ENCODE measurements around the gene MEPCE. TPM values are rescaled to one million over a fixed set of nuclear protein-coding genes. Genes with fewer than 3 reads are reported as not detected.

Gene MEPCE
- total and polyA plus RNA-seq, 2 donors (not counting 1 experiment from before 2014, with no cell fraction given) = 11.4 to 26.6 TPM

GRCh38 chr7:100413889-100414288, 15.7 kb upstream of the MEPCE start:
- no peaks in the 10 kb centered on the region for H3K79me2 ChIP-seq (ENCODE audit: control insufficient read depth, insufficient read depth, low read length)
- H3K4me2 ChIP-seq (ENCODE audit: extremely low read depth, insufficient read depth, low read length) = no peak overlapping the region
- H4K20me1 ChIP-seq (ENCODE audit: control insufficient read depth, extremely low read depth, insufficient read depth, low read length) = peaks cover 2% of the 10 kb centered on the region
- H3K9ac ChIP-seq (ENCODE audit: insufficient read depth, low read length) = no peak overlapping the region
- no peak overlapping the region for H3K27ac ChIP-seq (ENCODE audit: insufficient read depth, low read length)
- TF ChIP-seq EZH2 (IDR thresholded peaks at IDR 0.05; ENCODE audit: low read length, missing control alignments) = no peak
- TF ChIP-seq CTCF (conservative IDR thresholded peaks at IDR 0.05 in 1 of 2, IDR thresholded peaks at IDR 0.05 in 1 of 2; ENCODE audit: low read depth in 1 of 2, low read length in 2 of 2) = no peak
- no peak overlapping the region for H3K4me3 ChIP-seq (replicated peaks in 1 of 4; ENCODE audit: control extremely low read depth in 1 of 4, insufficient read depth in 1 of 4, low read depth in 3 of 4, low read length in 4 of 4)
- DNase-seq (ENCODE audit: low read depth in 2 of 2) = no peak
- H3K4me1 ChIP-seq (ENCODE audit: control insufficient read depth, extremely low read depth, insufficient read depth, low read length) = no peaks in the 10 kb centered on the region
- no peaks in the 10 kb centered on the region for H3K36me3 ChIP-seq (ENCODE audit: control insufficient read depth, insufficient read depth, low read length)
- peaks cover 15% of the 10 kb centered on the region for H3K27me3 ChIP-seq (ENCODE audit: control insufficient read depth, insufficient read depth, low read length)
- H3K9me3 ChIP-seq (ENCODE audit: control insufficient read depth, insufficient read depth, low read depth, low read length) = no peaks in the 10 kb centered on the region
- no peak overlapping the region for H2AFZ ChIP-seq (ENCODE audit: low read length)

GRCh38 chr7:100415448-100415847, 14.2 kb upstream of the MEPCE start:
- TF ChIP-seq CTCF (conservative IDR thresholded peaks at IDR 0.05 in 1 of 2, IDR thresholded peaks at IDR 0.05 in 1 of 2; ENCODE audit: low read depth in 1 of 2, low read length in 2 of 2) = no peak
- DNase-seq (ENCODE audit: low read depth in 2 of 2) = no peak
- Histone ChIP-seq H3K4me3 (replicated peaks in 1 of 4; ENCODE audit: control extremely low read depth in 1 of 4, insufficient read depth in 1 of 4, low read depth in 3 of 4, low read length in 4 of 4) (no peak overlapping the region), H4K20me1 (ENCODE audit: control insufficient read depth, extremely low read depth, insufficient read depth, low read length) (peaks cover 2% of the 10 kb centered on the region), H3K4me1 (ENCODE audit: control insufficient read depth, extremely low read depth, insufficient read depth, low read length) (no peaks in the 10 kb centered on the region), H3K27ac (ENCODE audit: insufficient read depth, low read length) (no peak overlapping the region), H3K9me3 (ENCODE audit: control insufficient read depth, insufficient read depth, low read depth, low read length) (no peaks in the 10 kb centered on the region), H2AFZ (ENCODE audit: low read length) (no peak overlapping the region), H3K79me2 (ENCODE audit: control insufficient read depth, insufficient read depth, low read length) (no peaks in the 10 kb centered on the region), H3K9ac (ENCODE audit: insufficient read depth, low read length) (no peak overlapping the region), H3K4me2 (ENCODE audit: extremely low read depth, insufficient read depth, low read length) (no peak overlapping the region), H3K36me3 (ENCODE audit: control insufficient read depth, insufficient read depth, low read length) (no peaks in the 10 kb centered on the region), H3K27me3 (ENCODE audit: control insufficient read depth, insufficient read depth, low read length) (peaks cover 8% of the 10 kb centered on the region)

GRCh38 chr7:100418930-100419659, 10.5 kb upstream of the MEPCE start:
- no peaks in the 10 kb centered on the region for H3K36me3 ChIP-seq (ENCODE audit: control insufficient read depth, insufficient read depth, low read length)
- H3K79me2 ChIP-seq (ENCODE audit: control insufficient read depth, insufficient read depth, low read length) = no peaks in the 10 kb centered on the region
- H3K4me3 ChIP-seq (replicated peaks in 1 of 4; ENCODE audit: control extremely low read depth in 1 of 4, insufficient read depth in 1 of 4, low read depth in 3 of 4, low read length in 4 of 4) = no peak overlapping the region
- H3K9me3 ChIP-seq (ENCODE audit: control insufficient read depth, insufficient read depth, low read depth, low read length) = no peaks in the 10 kb centered on the region
- TF ChIP-seq CTCF (conservative IDR thresholded peaks at IDR 0.05 in 1 of 2, IDR thresholded peaks at IDR 0.05 in 1 of 2; ENCODE audit: low read depth in 1 of 2, low read length in 2 of 2) = peak in 1 of 2 donors; percentile 2
- no peak for TF ChIP-seq EZH2 (IDR thresholded peaks at IDR 0.05; ENCODE audit: low read length, missing control alignments)
- no peak overlapping the region for H3K4me2 ChIP-seq (ENCODE audit: extremely low read depth, insufficient read depth, low read length)
- H3K27ac ChIP-seq (ENCODE audit: insufficient read depth, low read length) = no peak overlapping the region
- H2AFZ ChIP-seq (ENCODE audit: low read length) = no peak overlapping the region
- peak in 1 of 2 donors; percentile 12 for DNase-seq (ENCODE audit: low read depth in 2 of 2)
- H3K27me3 ChIP-seq (ENCODE audit: control insufficient read depth, insufficient read depth, low read length) = no peaks in the 10 kb centered on the region
- no peak overlapping the region for H3K9ac ChIP-seq (ENCODE audit: insufficient read depth, low read length)
- peaks cover 2% of the 10 kb centered on the region for H4K20me1 ChIP-seq (ENCODE audit: control insufficient read depth, extremely low read depth, insufficient read depth, low read length)
- H3K4me1 ChIP-seq (ENCODE audit: control insufficient read depth, extremely low read depth, insufficient read depth, low read length) = no peaks in the 10 kb centered on the region

All from fibroblast of lung (primary cell).